Activated T-cell treated with anti-CD3 and anti-CD28 coated beads, Interleukin-2, amount 50 U/mL, for 72 hours (primary cell): ENCODE results near the gene PROC. TPM values are rescaled to one million over a fixed set of nuclear protein-coding genes. Genes with fewer than 3 reads are reported as not detected.

Experiments
- ATAC-seq, 2 donors: fragments of 150-1000 bp; cut with Tn5 transposase; replicated peaks in 1 of 2; 2 replicates each; pipeline ENCODE4 v1.10.0; 2021; ENCODE audit warnings: moderate library complexity in 2 of 2, mild to moderate bottlenecking in 1 of 2
- DNase-seq, 2 donors: peaks; one replicate each; pipeline ENCODE4 v3.0.0; 2021 to 2022; ENCODE audit warnings: mixed read lengths in 1 of 2
- H3K27ac Mint-ChIP-seq: one replicate; pipeline ENCODE4 v1.8.0; 2022; ENCODE audit warnings: mild to moderate bottlenecking, moderate library complexity, mixed read lengths
- H3K27me3 Mint-ChIP-seq: one replicate; pipeline ENCODE4 v1.8.0; 2022; ENCODE audit warnings: low read depth, mixed read lengths
- H3K36me3 Mint-ChIP-seq, 2 donors: one replicate each; pipeline ENCODE4 v1.8.0; 2022; ENCODE audit warnings: mixed read lengths in 2 of 2, mild to moderate bottlenecking in 1 of 2; ENCODE audit not compliant: insufficient read depth in 2 of 2
- H3K4me1 Mint-ChIP-seq: one replicate; pipeline ENCODE4 v1.8.0; 2022; ENCODE audit warnings: low read depth, mixed read lengths
- H3K4me3 Mint-ChIP-seq, 2 donors: one replicate each; pipeline ENCODE4 v1.8.0; 2022; ENCODE audit warnings: mild to moderate bottlenecking in 2 of 2, mixed read lengths in 2 of 2, moderate library complexity in 2 of 2
- H3K9me3 Mint-ChIP-seq, 2 donors: one replicate each; pipeline ENCODE4 v1.8.0; 2022; ENCODE audit warnings: mixed read lengths in 2 of 2
- total RNA-seq, 2 donors: library from RNA; stranded (reverse); gene quantifications; one replicate each; pipeline ENCODE4 v1.2.3, GENCODE V29; 2022

PROC gene
- total RNA-seq, 2 donors from 2014 or later = 0.42 TPM; not detected in 1

DNA sequence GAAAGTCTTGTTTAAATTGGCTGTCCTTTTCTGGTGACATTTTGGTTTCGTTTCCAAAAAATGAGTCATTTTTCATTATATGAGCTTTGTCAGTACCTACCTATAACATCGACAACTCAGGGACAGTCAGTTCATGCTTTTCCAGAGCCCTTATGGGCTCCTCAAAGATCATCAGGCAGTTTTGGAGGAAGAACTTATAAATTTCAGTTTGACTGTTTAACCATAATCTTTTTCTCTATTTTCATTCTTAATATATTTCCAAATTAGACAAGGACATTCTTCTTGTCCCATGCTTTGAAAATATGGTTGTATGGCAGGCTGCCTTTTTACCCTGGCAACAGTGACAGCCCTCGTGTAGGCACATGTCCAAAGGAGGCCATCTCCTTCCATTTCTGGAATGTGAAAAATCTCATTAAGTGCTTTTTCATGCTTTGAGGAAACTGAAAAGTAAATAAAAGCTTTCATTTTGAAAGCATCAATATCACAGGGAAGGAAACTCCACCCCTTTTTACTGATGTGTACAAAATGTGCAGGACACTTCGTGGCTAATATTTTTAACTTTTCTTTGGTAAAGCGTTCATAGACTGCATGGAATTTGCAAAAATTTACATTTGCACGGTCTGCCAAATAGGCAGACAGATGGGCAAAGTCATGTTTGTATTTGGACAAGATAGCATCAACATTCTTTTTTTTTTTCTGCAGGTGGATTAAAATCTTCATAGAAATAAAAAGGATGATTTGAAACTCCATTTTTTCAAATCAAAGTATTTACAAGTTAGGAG lies 7.2 kb upstream of the PROC start:
- Mint-ChIP-seq H3K27ac (peak overlapping the region; percentile 92), H3K27me3 (peaks cover 20% of the 10 kb centered on the region), H3K36me3 (peaks cover 0 to 3% of the 10 kb centered on the region in 2 donors), H3K9me3 (no peaks in the 10 kb centered on the region), H3K4me3 (peak overlapping the region; percentile 69 to 85), H3K4me1 (peaks cover 34% of the 10 kb centered on the region)
- no peak for DNase-seq
- ATAC-seq = peak; percentile 51 to 55

DNA sequence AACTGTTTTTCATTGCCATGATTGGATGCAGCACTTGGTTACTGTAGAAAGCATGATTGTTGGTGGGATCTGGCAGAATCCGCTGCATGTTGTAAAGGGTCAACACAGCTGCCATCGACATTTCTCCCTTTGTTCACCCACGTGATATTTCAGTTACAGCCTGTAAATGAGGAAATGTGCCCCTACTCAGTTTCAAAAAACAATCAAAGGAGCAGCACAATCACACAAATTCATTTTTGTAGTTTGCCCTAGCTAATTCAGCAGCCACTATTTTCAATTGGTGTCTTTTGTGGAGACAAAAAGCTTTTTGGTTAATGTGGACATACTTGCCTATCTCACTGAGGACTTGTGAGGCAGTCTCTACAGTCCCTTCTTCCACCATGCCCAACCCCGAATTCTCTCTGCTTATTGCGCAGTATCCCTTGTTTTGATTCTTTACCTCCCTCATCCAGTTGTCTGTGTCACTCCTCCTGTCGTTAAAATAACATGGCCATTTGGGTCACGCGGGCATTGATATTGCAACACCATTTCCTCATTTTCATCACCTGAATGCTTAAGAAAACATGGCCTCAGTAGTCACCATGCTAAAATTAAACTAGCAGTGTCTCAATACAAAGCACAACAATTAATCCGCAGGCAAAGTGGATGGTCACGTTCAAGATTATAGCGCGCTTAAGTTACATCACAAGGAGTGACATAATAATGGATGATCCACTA lies 6.4 kb upstream of the PROC start:
- H3K27me3 Mint-ChIP-seq = peaks cover 22% of the 10 kb centered on the region
- peaks cover 42% of the 10 kb centered on the region for H3K4me1 Mint-ChIP-seq
- H3K36me3 Mint-ChIP-seq = peaks cover 0 to 3% of the 10 kb centered on the region in 2 donors
- H3K27ac Mint-ChIP-seq = no peak overlapping the region
- H3K4me3 Mint-ChIP-seq = peak overlapping the region; percentile 1 to 69
- no peak for DNase-seq
- H3K9me3 Mint-ChIP-seq = no peaks in the 10 kb centered on the region
- no peak for ATAC-seq

DNA sequence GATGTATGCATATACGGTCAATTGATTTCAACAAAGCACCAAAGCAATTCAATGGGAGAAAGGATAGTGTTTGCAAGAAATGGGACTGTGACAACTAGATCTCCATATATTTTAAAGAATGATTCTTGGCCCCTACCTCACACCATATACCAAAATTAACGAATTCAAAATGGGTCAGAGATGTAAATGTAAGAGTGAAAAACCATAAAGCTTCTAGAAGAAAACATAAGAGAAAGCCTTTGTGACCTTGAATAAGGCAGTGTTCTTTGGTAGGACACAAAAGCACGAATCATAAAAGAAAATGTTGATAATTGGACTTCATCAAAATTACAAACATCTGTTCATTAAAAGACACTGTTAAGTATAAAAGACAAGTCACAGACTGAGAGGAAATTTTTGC lies 5.0 kb upstream of the PROC start:
- no peaks in the 10 kb centered on the region for H3K9me3 Mint-ChIP-seq
- no peak for ATAC-seq
- H3K4me1 Mint-ChIP-seq = peaks cover 51% of the 10 kb centered on the region
- DNase-seq = no peak
- peaks cover 0 to 3% of the 10 kb centered on the region in 2 donors for H3K36me3 Mint-ChIP-seq
- peaks cover 36% of the 10 kb centered on the region for H3K27me3 Mint-ChIP-seq
- H3K4me3 Mint-ChIP-seq = no peak overlapping the region
- H3K27ac Mint-ChIP-seq = no peak overlapping the region

DNA sequence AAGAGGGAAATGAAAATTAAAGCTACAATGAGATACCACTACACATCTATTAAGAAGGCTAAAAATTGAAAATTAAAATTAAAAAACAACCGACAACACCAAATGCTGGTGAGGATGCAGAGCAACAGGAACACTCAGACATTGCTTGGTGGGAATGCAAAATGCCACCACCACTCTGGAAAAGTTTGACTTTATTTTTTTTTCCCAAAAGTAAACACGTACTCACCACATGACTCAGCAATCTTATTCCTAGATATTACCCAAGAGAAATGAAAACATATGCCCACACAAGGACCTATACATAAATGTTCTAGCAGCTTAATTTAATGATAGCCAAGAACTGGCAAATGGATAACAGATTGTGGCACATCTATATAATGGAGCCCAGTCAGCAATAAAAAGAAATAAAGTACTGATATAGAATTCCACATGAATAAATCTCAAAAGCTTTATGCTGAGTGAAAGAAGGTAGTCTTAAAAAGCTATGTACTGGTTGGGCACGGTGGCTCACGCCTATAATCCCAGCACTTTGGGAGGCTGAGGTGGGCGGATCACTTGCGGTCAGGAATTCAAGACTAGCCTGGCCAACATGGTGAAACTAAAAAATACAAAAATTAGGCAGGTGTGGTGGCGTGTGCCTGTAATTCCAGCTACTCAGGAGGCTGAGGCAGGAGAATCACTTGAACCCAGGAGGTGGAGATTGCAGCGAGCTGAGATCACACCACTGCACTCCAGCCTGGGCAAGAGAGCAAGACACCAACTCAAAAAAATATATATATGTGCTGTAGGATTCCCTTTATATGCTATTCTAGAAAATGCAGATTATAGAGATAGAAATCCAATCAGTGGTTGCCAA lies 4.2 kb upstream of the PROC start:
- Mint-ChIP-seq H3K4me3 (peak overlapping the region in 1 of 2 donors; percentile 36), H3K27me3 (peaks cover 37% of the 10 kb centered on the region), H3K4me1 (peaks cover 48% of the 10 kb centered on the region), H3K27ac (no peak overlapping the region), H3K36me3 (peaks cover 0 to 3% of the 10 kb centered on the region in 2 donors), H3K9me3 (no peaks in the 10 kb centered on the region)
- ATAC-seq (no peak), DNase-seq (no peak)

DNA sequence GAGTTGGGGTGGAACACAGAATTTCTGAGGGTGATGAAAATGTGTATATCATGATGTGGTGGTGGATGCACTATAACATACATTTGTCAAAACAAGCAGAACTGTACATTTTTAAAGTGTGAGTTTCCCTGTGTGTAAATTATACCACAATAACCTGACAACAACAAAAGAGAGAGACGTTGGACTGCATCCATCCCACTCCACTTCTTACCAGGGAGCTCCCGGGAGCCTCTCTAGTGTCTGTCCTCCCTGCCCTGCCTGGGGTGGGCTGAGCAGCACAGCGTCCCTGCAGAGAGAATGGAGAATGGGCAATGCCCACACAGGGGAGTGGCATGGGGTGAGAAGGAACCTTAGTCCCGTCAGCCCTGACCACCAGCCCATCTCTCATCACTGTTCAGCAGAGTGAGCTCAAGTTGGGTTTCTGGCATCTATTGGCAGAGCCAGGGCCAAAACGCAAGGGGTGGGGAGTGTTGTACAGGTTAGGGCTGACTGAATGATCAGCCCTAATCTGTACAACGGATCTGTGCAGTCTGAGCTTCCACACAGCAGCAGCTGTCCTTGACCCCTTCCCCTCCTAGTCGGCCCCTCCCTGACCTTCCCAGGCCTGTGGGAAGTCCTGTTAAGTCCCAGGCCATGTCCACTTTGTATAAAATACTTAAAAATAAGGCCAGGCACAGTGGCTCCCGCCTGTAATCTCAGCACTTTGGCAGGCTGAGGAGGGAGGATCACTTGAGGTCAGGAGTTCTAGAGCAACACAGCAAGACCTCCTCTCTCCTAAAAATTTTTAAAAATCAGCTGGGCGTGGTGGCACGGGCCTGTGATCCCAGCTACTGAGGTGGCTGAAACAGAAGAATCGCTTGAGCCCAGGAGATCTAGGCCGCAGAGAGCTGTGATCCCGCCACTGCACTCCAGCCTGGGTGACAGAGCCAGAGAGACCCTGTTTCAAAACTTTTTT lies 3.3 kb upstream of the PROC start:
- no peaks in the 10 kb centered on the region for H3K9me3 Mint-ChIP-seq

DNA sequence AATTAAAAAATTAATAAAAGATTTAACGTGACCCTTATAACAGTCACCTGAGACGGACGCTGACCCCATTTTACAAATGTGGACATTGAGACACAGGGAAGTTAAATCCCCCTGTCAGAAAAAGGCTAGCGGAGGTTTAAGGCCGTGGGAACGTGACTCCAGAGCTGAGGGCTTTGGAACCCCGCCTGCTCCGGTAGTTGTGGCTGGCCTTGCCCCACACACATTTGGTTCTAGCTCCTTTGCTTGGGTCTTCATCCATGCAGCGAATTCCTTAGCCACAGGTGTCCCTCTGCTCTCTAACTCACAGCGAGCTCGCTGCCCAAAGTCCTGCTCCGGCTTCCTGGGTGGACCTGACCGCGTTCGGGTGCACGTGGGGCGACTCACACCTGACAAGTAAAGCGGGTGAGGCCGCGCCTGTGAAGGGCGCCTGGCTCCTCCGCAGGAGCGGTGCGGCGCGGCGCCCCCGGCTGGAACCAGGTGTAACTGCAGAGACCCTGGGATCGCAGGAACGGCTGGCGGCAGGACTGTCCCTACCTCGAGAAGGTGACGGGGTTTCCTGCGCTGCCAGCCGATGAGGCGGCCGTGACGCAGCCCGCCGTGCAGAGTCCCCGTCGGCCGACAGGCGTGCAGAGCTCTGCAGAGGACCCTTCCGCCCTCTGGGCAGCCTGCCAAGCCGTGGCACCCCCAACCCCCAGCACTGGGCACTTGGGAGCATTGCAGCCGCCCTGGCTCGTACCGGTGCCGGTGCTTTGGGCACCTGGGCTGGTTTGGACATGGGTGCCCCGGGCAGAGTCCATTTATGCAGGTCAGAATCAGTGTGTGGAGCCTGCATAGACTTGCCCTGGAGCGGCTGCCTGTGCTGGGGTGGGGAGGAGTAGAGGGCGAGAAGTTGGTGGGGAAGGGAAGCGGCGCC lies 2.4 kb upstream of the PROC start:
- Mint-ChIP-seq H3K4me3 (peak overlapping the region; percentile 43 to 73), H3K9me3 (no peaks in the 10 kb centered on the region), H3K4me1 (peaks cover 33% of the 10 kb centered on the region), H3K27ac (no peak overlapping the region), H3K36me3 (peaks cover 0 to 3% of the 10 kb centered on the region in 2 donors), H3K27me3 (peaks cover 46% of the 10 kb centered on the region)
- DNase-seq = peak; percentile 85 to 86
- ATAC-seq = peak; percentile 95 to 97

More for the DNA sequence above, 3.3 kb upstream of the PROC start:
- Mint-ChIP-seq H3K27ac (no peak overlapping the region), H3K4me3 (peak overlapping the region in 1 of 2 donors; percentile 36), H3K27me3 (peaks cover 37% of the 10 kb centered on the region), H3K4me1 (peaks cover 43% of the 10 kb centered on the region), H3K36me3 (peaks cover 0 to 3% of the 10 kb centered on the region in 2 donors)
- ATAC-seq = no peak
- no peak for DNase-seq

DNA sequence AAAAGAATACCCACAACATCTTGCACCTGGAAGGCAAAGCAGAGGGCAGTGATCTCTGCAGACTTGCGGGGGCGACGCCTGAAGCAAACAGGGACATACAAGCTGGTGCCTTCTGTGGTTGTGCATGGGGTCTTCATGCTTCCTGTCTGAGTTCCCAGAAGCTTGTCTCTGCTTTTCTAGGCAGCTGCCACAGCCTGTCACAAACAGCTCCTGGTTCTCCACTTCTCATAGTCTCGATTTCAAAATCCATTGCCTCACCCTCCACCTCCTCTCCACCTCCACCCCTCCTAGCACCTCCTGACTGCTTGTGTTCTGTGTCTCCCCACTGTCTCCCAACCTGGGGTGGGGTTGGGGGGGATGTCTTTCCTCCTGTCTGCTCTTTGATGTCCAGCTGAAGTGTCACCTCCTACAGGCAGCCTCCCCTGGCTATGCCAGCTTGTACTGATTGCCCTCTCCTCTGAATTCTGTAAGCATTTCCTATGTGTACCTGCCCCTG lies 1.7 kb upstream of the PROC start:
- ATAC-seq = no peak
- H3K9me3 Mint-ChIP-seq = no peaks in the 10 kb centered on the region

DNA sequence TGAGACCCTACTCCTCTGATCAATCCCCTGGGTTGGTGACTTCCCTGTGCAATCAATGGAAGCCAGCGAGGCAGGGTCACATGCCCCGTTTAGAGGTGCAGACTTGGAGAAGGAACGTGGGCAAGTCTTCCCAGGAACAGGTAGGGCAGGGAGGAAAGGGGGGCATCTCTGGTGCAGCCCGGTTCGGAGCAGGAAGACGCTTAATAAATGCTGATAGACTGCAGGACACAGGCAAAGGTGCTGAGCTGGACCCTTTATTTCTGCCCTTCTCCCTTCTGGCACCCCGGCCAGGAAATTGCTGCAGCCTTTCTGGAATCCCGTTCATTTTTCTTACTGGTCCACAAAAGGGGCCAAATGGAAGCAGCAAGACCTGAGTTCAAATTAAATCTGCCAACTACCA lies 821 bp upstream of the PROC start:
- no peaks in the 10 kb centered on the region for H3K9me3 Mint-ChIP-seq
- ATAC-seq (no peak), DNase-seq (no peak)
- H3K4me3 Mint-ChIP-seq = peak overlapping the region in 1 of 2 donors; percentile 42
- peaks cover 60% of the 10 kb centered on the region for H3K27me3 Mint-ChIP-seq
- H3K27ac Mint-ChIP-seq = no peak overlapping the region
- H3K36me3 Mint-ChIP-seq = peaks cover 1 to 3% of the 10 kb centered on the region in 2 donors
- H3K4me1 Mint-ChIP-seq = peaks cover 26% of the 10 kb centered on the region

More for the DNA sequence above, 1.7 kb upstream of the PROC start:
- Mint-ChIP-seq H3K27ac (no peak overlapping the region), H3K4me1 (peaks cover 26% of the 10 kb centered on the region), H3K36me3 (peaks cover 0 to 3% of the 10 kb centered on the region in 2 donors), H3K4me3 (peak overlapping the region; percentile 43 to 73), H3K27me3 (peaks cover 53% of the 10 kb centered on the region)
- DNase-seq = no peak

DNA sequence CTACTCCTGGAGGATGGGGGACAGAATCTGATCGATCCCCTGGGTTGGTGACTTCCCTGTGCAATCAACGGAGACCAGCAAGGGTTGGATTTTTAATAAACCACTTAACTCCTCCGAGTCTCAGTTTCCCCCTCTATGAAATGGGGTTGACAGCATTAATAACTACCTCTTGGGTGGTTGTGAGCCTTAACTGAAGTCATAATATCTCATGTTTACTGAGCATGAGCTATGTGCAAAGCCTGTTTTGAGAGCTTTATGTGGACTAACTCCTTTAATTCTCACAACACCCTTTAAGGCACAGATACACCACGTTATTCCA lies 844 bp downstream of the PROC start:
- peaks cover 0 to 1% of the 10 kb centered on the region in 2 donors for H3K36me3 Mint-ChIP-seq
- H3K27ac Mint-ChIP-seq = no peak overlapping the region
- no peak for DNase-seq
- peaks cover 52% of the 10 kb centered on the region for H3K27me3 Mint-ChIP-seq
- H3K4me3 Mint-ChIP-seq = no peak overlapping the region
- H3K9me3 Mint-ChIP-seq = no peaks in the 10 kb centered on the region
- H3K4me1 Mint-ChIP-seq = peaks cover 26% of the 10 kb centered on the region
- no peak for ATAC-seq

DNA sequence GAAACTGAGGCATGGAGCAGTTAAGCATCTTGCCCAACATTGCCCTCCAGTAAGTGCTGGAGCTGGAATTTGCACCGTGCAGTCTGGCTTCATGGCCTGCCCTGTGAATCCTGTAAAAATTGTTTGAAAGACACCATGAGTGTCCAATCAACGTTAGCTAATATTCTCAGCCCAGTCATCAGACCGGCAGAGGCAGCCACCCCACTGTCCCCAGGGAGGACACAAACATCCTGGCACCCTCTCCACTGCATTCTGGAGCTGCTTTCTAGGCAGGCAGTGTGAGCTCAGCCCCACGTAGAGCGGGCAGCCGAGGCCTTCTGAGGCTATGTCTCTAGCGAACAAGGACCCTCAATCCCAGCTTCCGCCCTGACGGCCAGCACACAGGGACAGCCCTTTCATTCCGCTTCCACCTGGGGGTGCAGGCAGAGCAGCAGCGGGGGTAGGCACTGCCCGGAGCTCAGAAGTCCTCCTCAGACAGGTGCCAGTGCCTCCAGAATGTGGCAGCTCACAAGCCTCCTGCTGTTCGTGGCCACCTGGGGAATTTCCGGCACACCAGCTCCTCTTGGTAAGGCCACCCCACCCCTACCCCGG lies 1.3 kb downstream of the PROC start:
- ATAC-seq (no peak), DNase-seq (no peak)
- Mint-ChIP-seq H3K27ac (no peak overlapping the region), H3K4me1 (peaks cover 28% of the 10 kb centered on the region), H3K4me3 (no peak overlapping the region), H3K27me3 (peaks cover 54% of the 10 kb centered on the region), H3K36me3 (peaks cover 0 to 1% of the 10 kb centered on the region in 2 donors), H3K9me3 (no peaks in the 10 kb centered on the region)
